HepG2 (cell line): ENCODE results near the gene SASS6. TPM values are rescaled to one million over a fixed set of nuclear protein-coding genes. Genes with fewer than 3 reads are reported as not detected.

ENCODE experiments used
- ESRRA ChIP-seq: sonication (generic); formaldehyde crosslinking; IDR thresholded peaks from 2 replicates; pipeline ENCODE4 v1.5.1; 2020; ENCODE audit warnings: mild to moderate bottlenecking, low read depth, missing genetic modification reagents
- MAF1 ChIP-seq: sonication (generic); formaldehyde crosslinking; IDR thresholded peaks from 2 replicates; pipeline ENCODE4 v1.5.0; 2020; ENCODE audit warnings: missing genetic modification reagents, borderline replicate concordance
- NONO ChIP-seq, 2 experiments: fragments of 450-650 bp in 1 of 2; sonication (generic) in 1 of 2; formaldehyde crosslinking in 1 of 2; IDR thresholded peaks in 1 of 2; conservative IDR thresholded peaks in 1 of 2; 2 replicates each; pipeline versions ENCODE4 v1.6.1 to v1.8.0; 2017 to 2022; ENCODE audit warnings: mild to moderate bottlenecking in 1 of 2, missing genetic modification reagents in 1 of 2, moderate library complexity in 1 of 2
- POLR2A ChIP-seq, 2 experiments: IDR thresholded peaks; 2 replicates each; pipeline ENCODE4 v1.6.1; 2011; ENCODE audit warnings: low read depth in 2 of 2, low read length in 2 of 2, mild to moderate bottlenecking in 1 of 2, moderate library complexity in 1 of 2; ENCODE audit not compliant: insufficient read depth in 1 of 2
- RFXANK ChIP-seq: IDR thresholded peaks from 2 replicates; pipeline ENCODE4 v1.6.1; 2016
- SMAD3 ChIP-seq: sonication (generic); formaldehyde crosslinking; IDR thresholded peaks from 2 replicates; pipeline ENCODE4 v1.4.0; 2020; ENCODE audit warnings: missing genetic modification reagents
- ZBTB20 ChIP-seq: sonication (generic); formaldehyde crosslinking; IDR thresholded peaks from 2 replicates; pipeline ENCODE4 v1.8.1; 2023; ENCODE audit warnings: missing genetic modification reagents, low read depth, mild to moderate bottlenecking, borderline replicate concordance
- ZNF354B ChIP-seq: sonication (generic); formaldehyde crosslinking; IDR thresholded peaks from 2 replicates; pipeline ENCODE4 v1.8.0; 2022; ENCODE audit warnings: mild to moderate bottlenecking, missing genetic modification reagents
- ZNF530 ChIP-seq: sonication (generic); formaldehyde crosslinking; IDR thresholded peaks from 2 replicates; pipeline ENCODE4 v1.5.0; 2020; ENCODE audit warnings: low read depth, mild to moderate bottlenecking, missing genetic modification reagents
- ZNF746 ChIP-seq: sonication (generic); formaldehyde crosslinking; IDR thresholded peaks from 2 replicates; pipeline ENCODE4 v1.8.0; 2022; ENCODE audit warnings: mild to moderate bottlenecking, missing genetic modification reagents
- ZSCAN20 ChIP-seq: sonication (generic); formaldehyde crosslinking; IDR thresholded peaks from 2 replicates; pipeline ENCODE4 v1.4.0; 2020; ENCODE audit warnings: missing genetic modification reagents, mild to moderate bottlenecking, borderline replicate concordance
- polyA plus RNA-seq, 8 experiments: library from polyadenylated mRNA; depleted of rRNA in 3 of 8; stranded (reverse) in 7 of 8; unstranded in 1 of 8; fragments of >200 nt; fragmentation: Illumina TruSeq in 4 of 8; extraction: Trizol in 4 of 8; gene quantifications; 2 replicates each; pipeline versions ENCODE4 v1.2.1 to v1.2.3, GENCODE V29; 2011 to 2016; ENCODE audit warnings: low read depth in 4 of 8, missing spikeins in 1 of 8, mixed read lengths in 1 of 8; ENCODE audit not compliant: insufficient read depth in 1 of 8
- total RNA-seq, 5 experiments: library from RNA; depleted of rRNA; stranded (reverse); fragments of >200 nt; fragmentation: Illumina TruSeq; extraction: Trizol; gene quantifications; 2 replicates each; pipeline ENCODE4 v1.2.3, GENCODE V29; 2016; ENCODE audit warnings: low read depth in 1 of 5
- TF ChIP-seq, protein P1 (sequence below): sonication (generic); formaldehyde crosslinking; IDR thresholded peaks from 2 replicates; pipeline ENCODE4 v1.4.0; 2020; ENCODE audit warnings: missing genetic modification reagents, borderline replicate concordance
- TF ChIP-seq, protein P2 (sequence below): sonication (generic); formaldehyde crosslinking; conservative IDR thresholded peaks from 2 replicates; pipeline ENCODE4 v1.5.0; 2020; ENCODE audit warnings: missing genetic modification reagents
- TF ChIP-seq, protein P3 (sequence below): sonication (generic); formaldehyde crosslinking; IDR thresholded peaks from 2 replicates; pipeline ENCODE4 v1.4.0; 2020; ENCODE audit warnings: missing genetic modification reagents
- TF ChIP-seq, protein P4 (sequence below): sonication (generic); formaldehyde crosslinking; IDR thresholded peaks from 2 replicates; pipeline ENCODE4 v1.4.0; 2020; ENCODE audit warnings: low read depth, mild to moderate bottlenecking, missing genetic modification reagents
- TF ChIP-seq, protein P5 (sequence below), 2 experiments: sonication (generic) in 1 of 2; formaldehyde crosslinking in 1 of 2; IDR thresholded peaks; 2 replicates each; pipeline versions ENCODE4 v1.5.1 to v1.6.1; 2011 to 2020; ENCODE audit warnings: borderline replicate concordance in 1 of 2, low read depth in 1 of 2, low read length in 1 of 2, mild to moderate bottlenecking in 1 of 2, missing genetic modification reagents in 1 of 2, moderate library complexity in 1 of 2

SASS6 gene
- total and polyA plus RNA-seq, 2 of the 13 experiments (the other 11 are each of a cell fraction or from before 2014, with no cell fraction given), result 2.3 to 10.7 TPM

DNA sequence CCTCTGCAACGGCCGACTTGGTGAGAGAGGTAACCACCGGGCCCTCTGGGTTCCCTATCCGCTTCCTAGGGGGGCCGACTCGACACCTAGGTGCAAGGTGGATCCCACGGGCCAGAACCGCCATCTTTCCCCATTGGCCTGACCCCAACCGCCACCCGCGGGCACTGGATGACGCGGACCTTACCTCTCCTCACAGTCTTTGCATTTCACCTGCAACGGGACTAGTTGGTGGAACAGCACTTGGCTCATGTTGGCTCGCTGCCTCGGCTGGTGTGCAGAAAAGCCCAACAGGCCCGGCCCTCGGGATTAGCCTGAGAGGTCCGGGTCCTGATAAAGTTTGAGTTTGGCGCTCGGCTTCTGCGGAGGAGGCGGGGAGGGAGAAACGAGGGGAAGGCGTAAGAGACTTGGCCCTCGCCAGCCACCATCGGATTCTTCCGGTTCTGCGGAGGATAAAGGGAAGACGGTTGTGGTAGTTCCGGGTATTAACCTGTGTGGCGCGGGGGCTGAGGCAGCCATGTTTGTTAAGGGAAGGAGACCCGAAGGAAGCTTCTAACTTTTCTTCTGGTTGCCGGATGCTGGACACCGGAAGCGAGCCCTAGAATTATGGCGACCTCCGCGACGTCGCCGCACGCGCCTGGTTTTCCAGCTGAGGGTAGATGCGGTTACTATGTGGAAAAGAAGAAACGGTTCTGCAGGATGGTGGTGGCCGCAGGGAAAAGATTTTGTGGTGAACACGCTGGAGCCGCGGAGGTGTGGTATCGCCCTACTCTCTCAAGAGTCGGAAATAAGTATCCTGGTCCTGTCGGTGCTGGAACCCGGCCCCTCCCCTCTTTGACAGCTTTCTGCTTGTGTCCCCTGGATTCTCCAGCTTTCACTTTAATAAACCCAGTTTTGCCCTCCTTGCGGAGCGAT lies at the start of gene SASS6, which contains the start of gene TRMT13 (continued):
- TF ChIP-seq, protein P1, sequence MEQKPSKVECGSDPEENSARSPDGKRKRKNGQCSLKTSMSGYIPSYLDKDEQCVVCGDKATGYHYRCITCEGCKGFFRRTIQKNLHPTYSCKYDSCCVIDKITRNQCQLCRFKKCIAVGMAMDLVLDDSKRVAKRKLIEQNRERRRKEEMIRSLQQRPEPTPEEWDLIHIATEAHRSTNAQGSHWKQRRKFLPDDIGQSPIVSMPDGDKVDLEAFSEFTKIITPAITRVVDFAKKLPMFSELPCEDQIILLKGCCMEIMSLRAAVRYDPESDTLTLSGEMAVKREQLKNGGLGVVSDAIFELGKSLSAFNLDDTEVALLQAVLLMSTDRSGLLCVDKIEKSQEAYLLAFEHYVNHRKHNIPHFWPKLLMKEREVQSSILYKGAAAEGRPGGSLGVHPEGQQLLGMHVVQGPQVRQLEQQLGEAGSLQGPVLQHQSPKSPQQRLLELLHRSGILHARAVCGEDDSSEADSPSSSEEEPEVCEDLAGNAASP (CRISPR knock-in tag), result peak; percentile 57
- peak; percentile 63; the same call in 1 of the 2 replicates for TF ChIP-seq SMAD3
- peak in 1 of 2 experiments; percentile 62; a peak in 2 of 4 replicates for TF ChIP-seq POLR2A (IDR thresholded peaks at IDR 0.05; ENCODE audit: insufficient read depth in 1 of 2, low read depth in 2 of 2, low read length in 2 of 2)
- TF ChIP-seq ZNF530 (CRISPR knock-in tag), result no peak
- TF ChIP-seq, protein P2, sequence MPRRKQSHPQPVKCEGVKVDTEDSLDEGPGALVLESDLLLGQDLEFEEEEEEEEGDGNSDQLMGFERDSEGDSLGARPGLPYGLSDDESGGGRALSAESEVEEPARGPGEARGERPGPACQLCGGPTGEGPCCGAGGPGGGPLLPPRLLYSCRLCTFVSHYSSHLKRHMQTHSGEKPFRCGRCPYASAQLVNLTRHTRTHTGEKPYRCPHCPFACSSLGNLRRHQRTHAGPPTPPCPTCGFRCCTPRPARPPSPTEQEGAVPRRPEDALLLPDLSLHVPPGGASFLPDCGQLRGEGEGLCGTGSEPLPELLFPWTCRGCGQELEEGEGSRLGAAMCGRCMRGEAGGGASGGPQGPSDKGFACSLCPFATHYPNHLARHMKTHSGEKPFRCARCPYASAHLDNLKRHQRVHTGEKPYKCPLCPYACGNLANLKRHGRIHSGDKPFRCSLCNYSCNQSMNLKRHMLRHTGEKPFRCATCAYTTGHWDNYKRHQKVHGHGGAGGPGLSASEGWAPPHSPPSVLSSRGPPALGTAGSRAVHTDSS (CRISPR knock-in tag), result no peak
- peak; percentile 84; the same call in 1 of the 2 replicates for TF ChIP-seq ZNF746 (CRISPR knock-in tag)
- TF ChIP-seq MAF1, result 0 out of 2 replicates have a peak, but pooled peaks have one; percentile 56
- TF ChIP-seq, protein P3, sequence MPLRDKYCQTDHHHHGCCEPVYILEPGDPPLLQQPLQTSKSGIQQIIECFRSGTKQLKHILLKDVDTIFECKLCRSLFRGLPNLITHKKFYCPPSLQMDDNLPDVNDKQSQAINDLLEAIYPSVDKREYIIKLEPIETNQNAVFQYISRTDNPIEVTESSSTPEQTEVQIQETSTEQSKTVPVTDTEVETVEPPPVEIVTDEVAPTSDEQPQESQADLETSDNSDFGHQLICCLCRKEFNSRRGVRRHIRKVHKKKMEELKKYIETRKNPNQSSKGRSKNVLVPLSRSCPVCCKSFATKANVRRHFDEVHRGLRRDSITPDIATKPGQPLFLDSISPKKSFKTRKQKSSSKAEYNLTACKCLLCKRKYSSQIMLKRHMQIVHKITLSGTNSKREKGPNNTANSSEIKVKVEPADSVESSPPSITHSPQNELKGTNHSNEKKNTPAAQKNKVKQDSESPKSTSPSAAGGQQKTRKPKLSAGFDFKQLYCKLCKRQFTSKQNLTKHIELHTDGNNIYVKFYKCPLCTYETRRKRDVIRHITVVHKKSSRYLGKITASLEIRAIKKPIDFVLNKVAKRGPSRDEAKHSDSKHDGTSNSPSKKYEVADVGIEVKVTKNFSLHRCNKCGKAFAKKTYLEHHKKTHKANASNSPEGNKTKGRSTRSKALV, result no peak
- 0 out of 2 replicates have a peak, but pooled peaks have one; percentile 55 for TF ChIP-seq ZSCAN20
- no peak for TF ChIP-seq ZNF354B (CRISPR knock-in tag)
- TF ChIP-seq NONO (IDR thresholded peaks at IDR 0.05), result no peak
- TF ChIP-seq NONO (CRISPR knock-in tag; conservative IDR thresholded peaks at IDR 0.05), result 0 out of 2 replicates have a peak, but pooled peaks have one; percentile 60
- TF ChIP-seq ZBTB20 (CRISPR knock-in tag), result peak; percentile 58
- TF ChIP-seq, protein P4, sequence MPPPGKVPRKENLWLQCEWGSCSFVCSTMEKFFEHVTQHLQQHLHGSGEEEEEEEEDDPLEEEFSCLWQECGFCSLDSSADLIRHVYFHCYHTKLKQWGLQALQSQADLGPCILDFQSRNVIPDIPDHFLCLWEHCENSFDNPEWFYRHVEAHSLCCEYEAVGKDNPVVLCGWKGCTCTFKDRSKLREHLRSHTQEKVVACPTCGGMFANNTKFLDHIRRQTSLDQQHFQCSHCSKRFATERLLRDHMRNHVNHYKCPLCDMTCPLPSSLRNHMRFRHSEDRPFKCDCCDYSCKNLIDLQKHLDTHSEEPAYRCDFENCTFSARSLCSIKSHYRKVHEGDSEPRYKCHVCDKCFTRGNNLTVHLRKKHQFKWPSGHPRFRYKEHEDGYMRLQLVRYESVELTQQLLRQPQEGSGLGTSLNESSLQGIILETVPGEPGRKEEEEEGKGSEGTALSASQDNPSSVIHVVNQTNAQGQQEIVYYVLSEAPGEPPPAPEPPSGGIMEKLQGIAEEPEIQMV (CRISPR knock-in tag), result peak; percentile 91
- 0 out of 2 replicates have a peak, but pooled peaks have one; percentile 80 for TF ChIP-seq RFXANK (CRISPR knock-in tag)
- TF ChIP-seq ESRRA (CRISPR knock-in tag), result 0 out of 2 replicates have a peak, but pooled peaks have one; percentile 35
- TF ChIP-seq, protein P5, sequence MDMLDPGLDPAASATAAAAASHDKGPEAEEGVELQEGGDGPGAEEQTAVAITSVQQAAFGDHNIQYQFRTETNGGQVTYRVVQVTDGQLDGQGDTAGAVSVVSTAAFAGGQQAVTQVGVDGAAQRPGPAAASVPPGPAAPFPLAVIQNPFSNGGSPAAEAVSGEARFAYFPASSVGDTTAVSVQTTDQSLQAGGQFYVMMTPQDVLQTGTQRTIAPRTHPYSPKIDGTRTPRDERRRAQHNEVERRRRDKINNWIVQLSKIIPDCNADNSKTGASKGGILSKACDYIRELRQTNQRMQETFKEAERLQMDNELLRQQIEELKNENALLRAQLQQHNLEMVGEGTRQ (IDR thresholded peaks at IDR 0.05; ENCODE audit: low read depth, low read length), result no peak
- TF ChIP-seq, protein P5 (CRISPR knock-in tag; IDR thresholded peaks at IDR 0.05; ENCODE audit: borderline replicate concordance), result peak; percentile 37; the same call in 1 of the 2 replicates
